GM12878 (cell line): ENCODE measurements around the gene DNAAF9.

ENCODE experiments used
- CTCF ChIP-seq, 3 experiments: IDR thresholded peaks in 2 of 3; conservative IDR thresholded peaks in 1 of 3; 2 replicates each; pipeline ENCODE4 v1.5.1; 2011; ENCODE audit warnings: low read depth in 3 of 3, low read length in 3 of 3, mild to moderate bottlenecking in 3 of 3, control low read depth in 2 of 3, moderate library complexity in 2 of 3, inconsistent platforms in 1 of 3, mixed read lengths in 1 of 3; ENCODE audit not compliant: control insufficient read depth in 2 of 3, insufficient read depth in 1 of 3; ENCODE audit errors: extremely low read depth in 1 of 3
- CUX1 ChIP-seq: IDR thresholded peaks from 2 replicates; pipeline ENCODE4 v1.6.1; 2012; ENCODE audit warnings: improper control_type of control experiment, low read depth, low read length; ENCODE audit not compliant: insufficient replicate concordance
- EP300 ChIP-seq, 2 experiments: fragments of 150-350 bp in 1 of 2; IDR thresholded peaks; 2 replicates each; pipeline ENCODE4 v1.6.1; 2011 to 2012; ENCODE audit warnings: low read depth in 2 of 2, low read length in 2 of 2, borderline replicate concordance in 1 of 2, improper control_type of control experiment in 1 of 2, inconsistent platforms in 1 of 2; ENCODE audit not compliant: control insufficient read depth in 1 of 2
- EZH2 ChIP-seq: IDR thresholded peaks from 2 replicates; pipeline ENCODE4 v1.6.1; 2012; ENCODE audit warnings: low read depth, mild to moderate bottlenecking, control low read depth, inconsistent platforms, low read length, borderline replicate concordance; ENCODE audit not compliant: control insufficient read depth
- IRF5 ChIP-seq: fragments of 450-650 bp; IDR thresholded peaks from 2 replicates; pipeline ENCODE4 v1.6.1; 2017; ENCODE audit warnings: borderline replicate concordance
- NR2F1 ChIP-seq: fragments of 450-650 bp; conservative IDR thresholded peaks from 2 replicates; pipeline ENCODE4 v1.6.1; 2017; ENCODE audit warnings: mild to moderate bottlenecking
- NRF1 ChIP-seq: conservative IDR thresholded peaks from 2 replicates; pipeline ENCODE4 v1.6.1; 2011; ENCODE audit warnings: mild to moderate bottlenecking, low read depth, low read length, improper control_type of control experiment
- POLR2A ChIP-seq: IDR thresholded peaks from 2 replicates; pipeline ENCODE4 v1.6.1; 2011; ENCODE audit warnings: low read depth, mild to moderate bottlenecking, low read length
- ZBTB33 ChIP-seq: fragments of 450-650 bp; IDR thresholded peaks from 2 replicates; pipeline ENCODE4 v1.6.1; 2017; ENCODE audit warnings: mild to moderate bottlenecking

- TF ChIP-seq CTCF (IDR thresholded peaks at IDR 0.05 in 2 of 3, conservative IDR thresholded peaks at IDR 0.05 in 1 of 3; ENCODE audit: control insufficient read depth in 2 of 3, extremely low read depth in 1 of 3, insufficient read depth in 1 of 3, low read depth in 3 of 3, low read length in 3 of 3) (no peak), ZBTB33 (no peak), EP300 (IDR thresholded peaks at IDR 0.05; ENCODE audit: borderline replicate concordance in 1 of 2, control insufficient read depth in 1 of 2, low read depth in 2 of 2, low read length in 2 of 2) (no peak), POLR2A (no peak), EZH2 (no peak), IRF5 (no peak), CUX1 (no peak), NR2F1 (no peak), NRF1 (no peak)
Measured at GRCh38 chr20:3392756-3393155, 14.7 kb downstream of the DNAAF9 start.
